ENCODE measurements around the gene MED12L.
A peak's percentile ranks its signal among the peaks of the same experiment; 100 is the strongest.

Gene MED12L

DNA sequence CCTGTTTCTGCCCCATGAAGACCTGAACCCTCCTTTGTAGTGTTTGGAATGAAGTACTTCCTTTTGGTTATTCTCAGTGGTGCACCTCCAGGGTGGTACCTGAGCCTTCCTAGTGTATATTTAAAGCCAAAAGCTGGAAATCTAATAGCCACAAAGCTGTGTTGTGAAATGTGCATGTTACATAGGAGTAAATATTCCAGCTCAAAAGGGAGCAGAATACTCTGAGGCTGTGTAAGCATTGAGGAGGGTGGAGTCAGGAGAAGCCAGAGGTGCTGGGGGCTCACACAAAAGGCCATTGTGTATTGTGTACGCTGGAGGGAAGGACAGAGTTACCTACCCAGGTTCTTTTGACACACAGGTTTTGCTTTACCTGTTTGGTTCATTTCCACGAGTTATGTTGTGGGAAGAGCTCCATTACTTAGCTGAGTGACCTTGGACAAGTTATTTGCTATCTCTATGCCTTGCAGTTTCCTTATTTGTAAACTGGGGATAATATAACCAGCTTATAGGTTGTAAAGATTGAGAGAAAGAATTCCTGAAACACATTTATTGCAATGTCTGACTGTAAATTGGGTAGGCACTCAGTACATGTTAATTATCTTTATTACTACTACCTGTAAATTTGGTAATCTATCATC lies 92.9 kb downstream of the MED12L start:
- TF ChIP-seq, protein P1, sequence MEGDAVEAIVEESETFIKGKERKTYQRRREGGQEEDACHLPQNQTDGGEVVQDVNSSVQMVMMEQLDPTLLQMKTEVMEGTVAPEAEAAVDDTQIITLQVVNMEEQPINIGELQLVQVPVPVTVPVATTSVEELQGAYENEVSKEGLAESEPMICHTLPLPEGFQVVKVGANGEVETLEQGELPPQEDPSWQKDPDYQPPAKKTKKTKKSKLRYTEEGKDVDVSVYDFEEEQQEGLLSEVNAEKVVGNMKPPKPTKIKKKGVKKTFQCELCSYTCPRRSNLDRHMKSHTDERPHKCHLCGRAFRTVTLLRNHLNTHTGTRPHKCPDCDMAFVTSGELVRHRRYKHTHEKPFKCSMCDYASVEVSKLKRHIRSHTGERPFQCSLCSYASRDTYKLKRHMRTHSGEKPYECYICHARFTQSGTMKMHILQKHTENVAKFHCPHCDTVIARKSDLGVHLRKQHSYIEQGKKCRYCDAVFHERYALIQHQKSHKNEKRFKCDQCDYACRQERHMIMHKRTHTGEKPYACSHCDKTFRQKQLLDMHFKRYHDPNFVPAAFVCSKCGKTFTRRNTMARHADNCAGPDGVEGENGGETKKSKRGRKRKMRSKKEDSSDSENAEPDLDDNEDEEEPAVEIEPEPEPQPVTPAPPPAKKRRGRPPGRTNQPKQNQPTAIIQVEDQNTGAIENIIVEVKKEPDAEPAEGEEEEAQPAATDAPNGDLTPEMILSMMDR (IDR thresholded peaks at IDR 0.05): no peak
- Histone ChIP-seq H3K27ac (no peak overlapping the region), H3K9me3 (ENCODE audit: control insufficient read depth, low read length) (no peaks in the 10 kb centered on the region), H3K4me3 (ENCODE audit: low read depth, low read length) (no peak overlapping the region), H3K36me3 (ENCODE audit: control insufficient read depth, insufficient read depth, low read length) (no peaks in the 10 kb centered on the region), H3K4me1 (peaks cover 11% of the 10 kb centered on the region), H3K27me3 (ENCODE audit: control insufficient read depth, insufficient read depth, low read length) (no peaks in the 10 kb centered on the region), H3K79me2 (no peaks in the 10 kb centered on the region), H3K9ac (no peak overlapping the region), H3K4me2 (ENCODE audit: low read length) (no peak overlapping the region), H2AFZ (no peak overlapping the region)

DNA sequence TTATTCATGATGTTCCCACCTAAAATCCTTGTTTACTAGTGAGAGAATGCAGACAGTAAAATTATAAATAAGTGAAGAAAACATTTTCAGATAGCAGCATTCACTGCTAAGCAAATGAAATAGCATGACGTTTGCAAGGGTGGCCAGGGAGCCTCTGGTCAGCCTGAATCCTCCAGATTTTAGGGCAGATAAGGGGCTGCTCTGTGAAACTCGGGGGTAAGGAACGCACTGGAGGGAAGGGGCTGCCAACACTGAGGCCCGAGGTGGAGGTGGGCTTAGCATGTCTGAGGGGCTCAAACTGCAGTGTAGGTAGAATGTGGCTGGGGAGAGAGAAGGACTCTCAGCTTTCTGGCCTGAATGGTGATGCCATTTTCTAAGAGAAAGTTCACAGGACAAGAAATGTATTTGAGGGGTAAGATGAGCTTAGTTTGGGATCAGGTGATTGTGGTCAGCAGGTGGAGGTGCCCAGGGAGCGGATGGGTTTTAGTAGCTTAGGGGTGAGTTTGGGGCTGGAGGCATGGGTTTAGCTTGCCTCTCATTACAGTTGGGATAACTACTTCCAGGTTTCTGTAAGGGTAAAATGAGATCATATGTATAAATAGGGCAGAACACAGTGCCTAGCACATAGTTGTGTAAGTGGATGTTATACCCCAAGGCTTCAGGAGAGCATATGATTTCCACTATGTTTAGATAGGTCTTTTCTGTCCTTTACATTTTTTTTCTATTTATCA lies 97.0 kb downstream of the MED12L start:
- H3K27ac ChIP-seq: no peak overlapping the region
- no peaks in the 10 kb centered on the region for H3K36me3 ChIP-seq (ENCODE audit: control insufficient read depth, insufficient read depth, low read length)
- peak overlapping the region; percentile 54 for H2AFZ ChIP-seq
- no peak overlapping the region for H3K4me2 ChIP-seq (ENCODE audit: low read length)
- no peak overlapping the region for H3K9ac ChIP-seq
- TF ChIP-seq, protein P1 (IDR thresholded peaks at IDR 0.05): no peak
- no peaks in the 10 kb centered on the region for H3K9me3 ChIP-seq (ENCODE audit: control insufficient read depth, low read length)
- peaks cover 11% of the 10 kb centered on the region for H3K4me1 ChIP-seq
- H3K4me3 ChIP-seq (ENCODE audit: low read depth, low read length): no peak overlapping the region
- H3K79me2 ChIP-seq: no peaks in the 10 kb centered on the region
- H3K27me3 ChIP-seq (ENCODE audit: control insufficient read depth, insufficient read depth, low read length): no peaks in the 10 kb centered on the region

- H3K4me1 ChIP-seq: peaks cover 11% of the 10 kb centered on the region
- H3K4me3 ChIP-seq (ENCODE audit: low read depth, low read length): no peak overlapping the region
- H3K79me2 ChIP-seq: no peaks in the 10 kb centered on the region
- no peak overlapping the region for H3K9ac ChIP-seq
- H3K27me3 ChIP-seq (ENCODE audit: control insufficient read depth, insufficient read depth, low read length): no peaks in the 10 kb centered on the region
- H3K27ac ChIP-seq: no peak overlapping the region
- TF ChIP-seq, protein P1 (IDR thresholded peaks at IDR 0.05): no peak
- H3K9me3 ChIP-seq (ENCODE audit: control insufficient read depth, low read length): no peaks in the 10 kb centered on the region
- H3K36me3 ChIP-seq (ENCODE audit: control insufficient read depth, insufficient read depth, low read length): no peaks in the 10 kb centered on the region
- H3K4me2 ChIP-seq (ENCODE audit: low read length): no peak overlapping the region
- H2AFZ ChIP-seq: peak overlapping the region; percentile 48
Measured at GRCh38 chr3:151183265-151183671, 97.8 kb downstream of the MED12L start.

- TF ChIP-seq, protein P1 (IDR thresholded peaks at IDR 0.05): no peak
- H3K9me3 ChIP-seq (ENCODE audit: control insufficient read depth, low read length): no peaks in the 10 kb centered on the region
- no peak overlapping the region for H3K9ac ChIP-seq
- no peak overlapping the region for H3K27ac ChIP-seq
- H3K27me3 ChIP-seq (ENCODE audit: control insufficient read depth, insufficient read depth, low read length): no peaks in the 10 kb centered on the region
- H3K4me2 ChIP-seq (ENCODE audit: low read length): no peak overlapping the region
- H3K4me3 ChIP-seq (ENCODE audit: low read depth, low read length): no peak overlapping the region
- no peaks in the 10 kb centered on the region for H3K36me3 ChIP-seq (ENCODE audit: control insufficient read depth, insufficient read depth, low read length)
- no peaks in the 10 kb centered on the region for H3K79me2 ChIP-seq
- H3K4me1 ChIP-seq: no peaks in the 10 kb centered on the region
- no peak overlapping the region for H2AFZ ChIP-seq
Measured at GRCh38 chr3:151191095-151191494, 105.6 kb downstream of the MED12L start.
